ENCODE results near the gene NDUFC2.

- TF ChIP-seq ETV5 (CRISPR knock-in tag; IDR thresholded peaks at IDR 0.05; ENCODE audit: borderline replicate concordance) (no peak), KLF16 (CRISPR knock-in tag; IDR thresholded peaks at IDR 0.05) (no peak), HMGXB3 (CRISPR knock-in tag; IDR thresholded peaks at IDR 0.05; ENCODE audit: borderline replicate concordance) (no peak), ZNF124 (CRISPR knock-in tag; IDR thresholded peaks at IDR 0.05) (no peak), U2AF1 (optimal IDR thresholded peaks at IDR 0.05; ENCODE audit: low read depth, low read length) (no peak)
Observed at GRCh38 chr11:78027759-78028158, 51.9 kb downstream of the NDUFC2 start.
